GM18909 (cell line): Measurements from ENCODE around the gene SNX3.

Experiments used
- ATAC-seq: cut with Tn5 transposase; IDR thresholded peaks from one replicate; pipeline ENCODE4 v1.9.1; 2021; ENCODE audit warnings: mild to moderate bottlenecking; ENCODE audit not compliant: unreplicated experiment, poor library complexity

Gene SNX3

DNA sequence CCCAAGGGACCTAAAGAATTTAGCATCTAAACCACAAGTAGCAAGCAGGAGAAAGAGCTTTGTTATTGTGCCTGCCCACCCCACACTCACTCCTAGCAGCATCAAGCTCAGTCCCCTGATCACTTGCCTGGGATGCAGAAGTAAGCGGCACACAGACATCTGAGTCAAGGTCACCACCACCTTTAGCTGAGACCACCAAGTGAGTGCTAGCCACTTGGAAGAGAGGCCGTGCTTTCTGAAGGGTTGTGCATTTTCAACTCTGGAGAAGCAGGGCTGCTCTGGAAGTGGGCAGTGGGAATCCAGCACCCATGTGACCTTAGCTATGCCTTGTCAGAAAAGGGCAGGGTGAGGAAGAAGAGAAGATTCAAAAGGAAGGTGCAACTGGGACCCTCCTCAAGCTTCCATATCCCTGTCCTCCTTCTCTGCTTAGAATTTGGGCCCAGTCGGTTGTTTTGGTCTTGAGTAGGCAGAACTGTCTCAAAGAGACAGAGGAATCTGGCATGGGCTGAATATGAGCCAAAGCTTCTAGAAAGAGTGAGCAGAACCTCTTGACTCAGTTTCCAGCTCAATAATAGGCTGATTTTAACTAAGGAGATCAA lies 88.8 kb downstream of the SNX3 start:
- no peak for ATAC-seq

DNA sequence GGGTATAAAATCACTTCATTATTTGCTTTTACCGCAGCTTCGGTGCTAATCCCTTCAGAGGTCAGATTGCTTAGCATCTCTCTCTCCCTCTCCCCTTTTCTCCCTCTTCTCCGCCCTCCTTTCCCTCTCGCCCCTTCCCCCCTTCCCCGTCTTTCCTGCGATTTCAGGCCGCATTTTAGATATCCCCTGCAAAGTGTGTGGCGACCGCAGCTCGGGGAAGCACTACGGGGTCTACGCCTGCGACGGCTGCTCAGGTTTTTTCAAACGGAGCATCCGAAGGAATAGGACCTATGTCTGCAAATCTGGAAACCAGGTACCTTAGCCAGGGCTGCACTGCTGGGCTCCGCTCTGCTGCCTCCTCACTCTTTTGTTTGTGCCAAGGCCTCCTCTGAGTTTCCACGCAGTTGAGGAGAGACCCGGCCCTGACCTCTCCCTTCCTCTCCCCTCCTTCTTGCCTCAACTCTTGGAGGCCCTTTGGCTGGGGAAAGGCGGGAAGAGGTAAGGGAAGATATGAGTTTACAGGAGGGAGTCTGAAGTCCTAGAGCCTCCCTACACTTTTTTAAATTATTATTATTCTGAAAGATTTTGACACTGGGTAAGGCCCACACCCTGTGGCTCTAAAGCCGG lies 89.4 kb downstream of the SNX3 start:
- ATAC-seq: no peak

GRCh38 chr6:108170332-108171290 lies 90.2 kb downstream of the SNX3 start:
- ATAC-seq: no peak

DNA sequence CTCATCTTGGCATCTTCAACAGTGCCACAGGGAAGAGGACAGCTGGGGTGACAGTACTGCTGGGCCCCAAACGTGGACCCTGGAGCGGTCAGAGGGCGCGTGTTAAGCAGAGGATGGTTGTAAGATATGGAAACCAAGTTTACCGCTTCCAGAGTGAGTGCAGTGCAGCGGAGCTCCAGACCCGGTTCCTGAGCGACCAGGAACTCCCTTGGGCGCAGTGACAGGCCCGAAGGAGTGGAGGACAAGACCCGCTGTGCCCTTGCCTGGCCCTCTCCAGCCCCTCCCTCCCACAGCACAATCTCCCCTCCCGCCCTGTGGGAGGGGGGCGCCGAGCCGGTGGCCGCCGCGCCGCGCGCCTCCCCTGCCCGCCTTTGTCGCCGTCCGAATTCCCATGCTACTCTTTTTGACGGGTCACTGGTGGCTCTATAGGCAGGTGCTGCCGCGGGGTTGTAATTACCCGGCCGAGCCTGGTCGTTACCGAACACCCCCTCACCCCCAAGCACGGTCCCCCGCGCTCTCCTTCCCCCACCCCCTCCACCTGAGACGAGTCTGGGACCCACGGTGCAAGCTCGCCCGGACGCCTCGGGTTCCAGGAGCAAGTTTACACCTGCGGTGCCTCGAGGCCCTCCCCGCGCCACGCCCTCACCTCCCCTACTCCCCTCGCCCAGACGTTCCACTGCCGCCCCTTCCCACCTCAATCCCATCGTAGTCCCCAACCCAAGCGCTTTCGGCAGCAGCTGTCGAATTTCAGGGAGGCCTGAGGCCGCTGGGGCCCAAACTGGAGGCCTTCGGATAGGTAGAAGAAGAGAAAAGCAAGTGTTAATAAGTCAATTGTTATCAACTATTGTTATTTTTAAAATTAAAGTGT lies 91.1 kb downstream of the SNX3 start:
- no peak for ATAC-seq

DNA sequence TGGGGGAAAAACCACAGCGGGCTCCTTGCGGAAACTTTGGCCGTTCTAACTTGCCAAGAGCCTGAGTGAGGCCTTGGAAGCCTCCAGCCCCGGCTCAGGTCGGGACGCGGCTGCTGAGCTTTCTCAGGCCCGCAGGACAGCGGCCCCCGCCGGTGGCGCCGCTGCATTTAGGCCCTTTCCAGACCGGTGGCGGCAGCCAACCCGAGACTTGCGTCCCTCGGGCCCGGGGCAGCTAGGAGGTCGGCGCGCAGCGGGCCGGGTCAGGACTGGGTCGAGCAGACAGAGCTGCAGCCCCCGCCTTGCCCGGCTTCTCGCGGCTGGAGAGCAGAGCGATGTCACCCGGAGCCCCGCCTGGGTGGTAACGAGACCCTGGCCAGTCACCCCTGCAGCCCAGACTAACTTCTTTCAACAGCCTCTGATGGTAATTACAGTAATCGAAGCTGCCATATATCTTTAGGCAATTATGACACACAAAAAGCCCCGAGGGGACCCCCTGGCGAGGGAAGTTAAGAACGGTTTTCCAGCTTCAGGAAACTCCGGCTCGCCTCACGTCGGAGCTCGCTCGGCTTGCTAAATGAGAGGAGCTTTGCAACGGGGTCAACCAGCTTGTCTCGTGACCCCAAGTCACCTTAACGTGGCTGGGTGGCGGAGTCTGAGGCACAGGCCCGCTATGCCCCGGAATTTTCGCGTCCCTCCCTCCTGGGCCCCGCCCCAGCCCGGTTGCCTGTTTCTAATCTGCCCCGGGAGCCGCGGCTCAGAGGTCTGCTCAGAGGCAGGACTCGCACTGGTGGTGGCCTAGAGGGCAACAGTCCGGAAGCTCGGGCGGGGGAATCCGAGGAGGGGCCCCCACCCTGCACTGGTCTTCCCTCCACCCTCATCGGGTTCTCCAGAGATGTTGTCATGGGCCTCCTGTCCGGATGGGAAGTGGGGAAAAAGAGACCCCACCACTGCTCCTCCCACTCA lies 92.1 kb downstream of the SNX3 start:
- no peak for ATAC-seq

DNA sequence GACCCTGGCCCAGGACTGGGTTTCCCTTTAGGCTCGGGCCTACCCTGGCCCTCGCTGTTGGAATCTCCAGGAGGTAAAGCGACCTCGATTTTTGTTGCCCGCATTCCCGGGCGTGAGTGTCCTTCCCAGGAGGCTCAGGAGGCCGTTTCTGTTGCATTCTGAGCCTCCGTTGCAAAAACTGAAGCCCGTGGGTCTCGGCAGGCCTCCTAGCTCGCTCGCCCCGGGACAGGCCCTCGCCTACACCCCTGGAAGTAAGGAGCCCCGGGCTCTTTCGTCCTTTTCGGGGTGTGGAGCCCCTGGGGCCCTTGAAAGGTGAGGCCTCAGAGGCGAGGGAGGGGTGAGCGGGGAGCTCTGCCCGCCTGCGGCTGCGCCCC lies 92.8 kb downstream of the SNX3 start:
- no peak for ATAC-seq

GRCh38 chr6:108167449-108168089 lies 93.3 kb downstream of the SNX3 start:
- ATAC-seq: no peak

GRCh38 chr6:108166664-108167448 lies 94.0 kb downstream of the SNX3 start:
- no peak for ATAC-seq

GRCh38 chr6:108165714-108166663 lies 94.9 kb downstream of the SNX3 start, which contains the start of gene NR2E1:
TSS of gene NR2E1 (plus strand) at chr6:108166022. CDS start at chr6:108166766, 744 bp downstream.
- no peak for ATAC-seq

- ATAC-seq: no peak
These were observed 95.8 kb downstream of the SNX3 start for GRCh38 chr6:108164815-108165706.

- ATAC-seq: no peak
These were observed 96.4 kb downstream of the SNX3 start for GRCh38 chr6:108164543-108164814.

- no peak for ATAC-seq
These were observed 96.9 kb downstream of the SNX3 start for GRCh38 chr6:108163644-108164542.

DNA sequence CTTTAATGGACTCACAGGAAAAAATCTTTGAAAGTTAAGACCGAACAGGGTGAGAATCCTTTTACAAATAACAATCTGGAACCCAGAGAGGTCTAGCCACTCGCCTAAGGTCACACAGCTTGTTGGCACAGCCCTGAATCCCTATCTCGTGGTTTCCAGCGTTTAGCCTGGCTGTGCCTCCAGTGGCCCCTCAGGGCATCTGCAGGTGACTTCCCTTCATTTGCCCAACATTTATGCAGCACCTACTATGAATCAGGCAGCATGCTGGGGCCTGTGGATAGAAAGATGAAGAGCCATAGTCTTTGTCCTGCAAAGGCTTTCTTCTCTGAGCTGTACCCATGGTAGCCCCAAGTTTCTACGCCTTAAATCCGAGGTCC lies 97.6 kb downstream of the SNX3 start:
- no peak for ATAC-seq

DNA sequence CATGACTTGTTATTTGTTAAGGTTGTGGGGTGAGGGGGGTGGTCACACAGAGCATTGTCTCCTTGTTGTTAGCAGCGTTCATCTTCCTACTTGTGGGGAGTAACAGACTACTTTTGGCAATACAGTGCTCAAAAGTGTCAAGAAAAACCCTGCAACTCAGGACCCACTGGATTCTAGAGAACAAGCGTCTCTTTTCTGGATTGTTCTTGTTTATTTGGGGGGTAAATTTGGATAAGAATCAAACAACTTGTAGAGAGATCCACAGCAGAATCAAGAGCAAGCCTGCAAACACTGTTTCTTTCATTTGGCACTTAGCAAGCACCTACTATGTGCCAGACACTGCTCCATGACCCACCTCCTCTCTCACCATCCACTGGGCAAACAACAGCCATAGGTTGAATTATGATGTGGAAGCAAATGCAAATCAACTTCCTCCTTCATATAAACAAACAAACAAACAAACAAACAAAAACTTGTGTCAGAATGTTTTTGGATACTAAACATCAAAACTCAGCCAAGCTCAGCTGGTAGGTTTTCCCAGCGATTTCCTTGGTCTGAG lies 99.0 kb downstream of the SNX3 start:
- no peak for ATAC-seq
